Keratinocyte (primary cell): ENCODE measurements around the gene NUDT3. TPM values are rescaled to one million over a fixed set of nuclear protein-coding genes. Genes with fewer than 3 reads are reported as not detected.

ENCODE experiments used
- DNase-seq: peaks from one replicate; pipeline ENCODE4 v3.0.0-alpha.2; 2011; ENCODE audit warnings: low read depth, missing footprints, low spot score
- FAIRE-seq: peaks from 2 replicates; lab custom pipeline; 2011; peaks lifted over from hg19 to GRCh38; lab: Jason Lieb, UNC
- H2AFZ ChIP-seq: 2 replicates; pipeline ENCODE4 v1.6.0; 2012; ENCODE audit warnings: low read length, control low read depth, inconsistent platforms; ENCODE audit not compliant: control insufficient read depth
- H3K27ac ChIP-seq: 2 replicates; pipeline ENCODE4 v1.5.1; 2011; ENCODE audit warnings: low read length; ENCODE audit not compliant: control insufficient read depth, insufficient read depth
- H3K27me3 ChIP-seq: 3 replicates; pipeline ENCODE4 v1.6.0; 2011; ENCODE audit warnings: low read length; ENCODE audit not compliant: control insufficient read depth, insufficient read depth; ENCODE audit errors: extremely low read depth
- H3K36me3 ChIP-seq, 2 experiments: 2 replicates in 1 of 2; 3 replicates in 1 of 2; pipeline ENCODE4 v1.5.1; 2011; ENCODE audit warnings: low read length in 2 of 2, mild to moderate bottlenecking in 1 of 2; ENCODE audit not compliant: control insufficient read depth in 2 of 2, insufficient read depth in 2 of 2; ENCODE audit errors: extremely low read depth in 1 of 2
- H3K4me1 ChIP-seq: 3 replicates; pipeline ENCODE4 v1.5.1; 2011; ENCODE audit warnings: low read length; ENCODE audit not compliant: control insufficient read depth, insufficient read depth; ENCODE audit errors: extremely low read depth
- H3K4me2 ChIP-seq: 3 replicates; pipeline ENCODE4 v1.6.0; 2011; ENCODE audit warnings: low read depth, low read length; ENCODE audit not compliant: control insufficient read depth, insufficient read depth; ENCODE audit errors: extremely low read depth
- H3K4me3 ChIP-seq, 3 experiments: fragments of 200-600 bp in 1 of 3; sonication (generic) in 1 of 3; 2 replicates in 2 of 3; 3 replicates in 1 of 3; pipeline ENCODE4 v1.5.1; 2011 to 2016; ENCODE audit warnings: low read length in 3 of 3, mild to moderate bottlenecking in 3 of 3, control low read depth in 2 of 3, inconsistent platforms in 1 of 3, low read depth in 1 of 3, mixed read lengths in 1 of 3, mixed run types in 1 of 3, moderate library complexity in 1 of 3; ENCODE audit not compliant: control insufficient read depth in 2 of 3, insufficient read depth in 2 of 3; ENCODE audit errors: extremely low read depth in 1 of 3
- H3K79me2 ChIP-seq: 2 replicates; pipeline ENCODE4 v1.6.0; 2012; ENCODE audit warnings: low read length; ENCODE audit not compliant: control insufficient read depth, insufficient read depth
- H3K9ac ChIP-seq: 3 replicates; pipeline ENCODE4 v1.6.0; 2011; ENCODE audit warnings: low read length; ENCODE audit not compliant: control insufficient read depth, insufficient read depth; ENCODE audit errors: extremely low read depth
- H3K9me1 ChIP-seq: 3 replicates; pipeline ENCODE4 v1.6.0; 2011; ENCODE audit warnings: low read length; ENCODE audit not compliant: control insufficient read depth, insufficient read depth; ENCODE audit errors: extremely low read depth
- H3K9me3 ChIP-seq: 2 replicates; pipeline ENCODE4 v1.5.1; 2012; ENCODE audit warnings: low read depth, low read length; ENCODE audit not compliant: control insufficient read depth
- H4K20me1 ChIP-seq: 3 replicates; pipeline ENCODE4 v1.6.0; 2011; ENCODE audit warnings: low read length; ENCODE audit not compliant: control insufficient read depth, insufficient read depth; ENCODE audit errors: extremely low read depth
- EZH2 ChIP-seq: IDR thresholded peaks from one replicate; pipeline ENCODE4 v1.6.1; 2012; ENCODE audit warnings: inconsistent platforms, mild to moderate bottlenecking, low read length, moderate library complexity
- dilution Hi-C: fragments of 300-500 bp; cut with MboI; formaldehyde crosslinking; loops from one replicate; pipeline ENCODE4 v1.7.0; 2020; ENCODE audit warnings: low sequenced_read_pairs; ENCODE audit not compliant: extremely low pct_ligation_motif_present
- polyA plus RNA-seq, 5 experiments: library from polyadenylated mRNA; depleted of rRNA in 3 of 5; stranded (reverse) in 3 of 5; stranded (forward) in 1 of 5; unstranded in 1 of 5; fragments of >200 nt; gene quantifications; 1 replicate in 1 of 5; 2 replicates in 3 of 5; 3 replicates in 1 of 5; pipeline versions ENCODE4 v1.2.1 to v1.2.3, GENCODE V29; 2011 to 2012; ENCODE audit warnings: missing spikeins in 2 of 5, low read depth in 1 of 5, low replicate concordance in 1 of 5
- TF ChIP-seq, protein P1 (sequence below), 3 experiments: IDR thresholded peaks in 1 of 3; conservative IDR thresholded peaks in 1 of 3; optimal IDR thresholded peaks in 1 of 3; 2 replicates in 2 of 3; 3 replicates in 1 of 3; pipeline versions ENCODE3 to v1.5.1; 2011; ENCODE audit warnings: low read length in 3 of 3, mild to moderate bottlenecking in 3 of 3, moderate library complexity in 2 of 3, control low read depth in 1 of 3, inconsistent platforms in 1 of 3; ENCODE audit not compliant: insufficient read depth in 2 of 3; ENCODE audit errors: extremely low read depth in 1 of 3

The NUDT3 gene
- polyA plus RNA-seq, 1 donor (not counting 4 experiments of a cell fraction or from before 2014, with no cell fraction given): 16.5 TPM

DNA sequence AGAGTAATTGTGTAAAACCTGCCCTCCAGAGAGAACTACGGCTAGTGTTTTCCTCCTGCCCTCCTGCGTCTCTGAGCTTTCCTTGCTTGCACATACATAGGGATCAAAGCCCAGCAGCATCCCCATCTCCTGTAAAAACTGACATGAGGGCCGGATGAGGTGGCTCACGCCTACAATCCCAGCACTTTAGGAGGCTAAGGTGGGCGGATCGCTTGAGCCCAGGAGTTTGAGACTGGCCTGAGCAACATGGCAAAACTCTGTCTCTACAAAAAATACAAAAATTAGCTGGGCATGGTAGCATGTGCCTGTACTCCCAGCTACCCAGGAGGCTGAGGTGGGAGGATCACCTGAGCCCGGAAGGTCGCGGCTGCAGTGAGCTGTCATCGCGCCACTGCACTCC lies 103.3 kb downstream of the NUDT3 start:
- DNase-seq (no peak), FAIRE-seq (no peak)
- Histone ChIP-seq H3K4me1 (no peaks in the 10 kb centered on the region), H3K9me3 (no peaks in the 10 kb centered on the region), H3K36me3 (peaks cover 13 to 14% of the 10 kb centered on the region in 2 experiments), H3K4me2 (no peak overlapping the region), H3K27ac (no peak overlapping the region), H3K9ac (no peak overlapping the region), H3K79me2 (no peaks in the 10 kb centered on the region), H3K4me3 (no peak overlapping the region), H4K20me1 (no peaks in the 10 kb centered on the region), H2AFZ (no peak overlapping the region), H3K27me3 (no peaks in the 10 kb centered on the region), H3K9me1 (no peaks in the 10 kb centered on the region)
- no peak for TF ChIP-seq EZH2
- TF ChIP-seq, protein P1, sequence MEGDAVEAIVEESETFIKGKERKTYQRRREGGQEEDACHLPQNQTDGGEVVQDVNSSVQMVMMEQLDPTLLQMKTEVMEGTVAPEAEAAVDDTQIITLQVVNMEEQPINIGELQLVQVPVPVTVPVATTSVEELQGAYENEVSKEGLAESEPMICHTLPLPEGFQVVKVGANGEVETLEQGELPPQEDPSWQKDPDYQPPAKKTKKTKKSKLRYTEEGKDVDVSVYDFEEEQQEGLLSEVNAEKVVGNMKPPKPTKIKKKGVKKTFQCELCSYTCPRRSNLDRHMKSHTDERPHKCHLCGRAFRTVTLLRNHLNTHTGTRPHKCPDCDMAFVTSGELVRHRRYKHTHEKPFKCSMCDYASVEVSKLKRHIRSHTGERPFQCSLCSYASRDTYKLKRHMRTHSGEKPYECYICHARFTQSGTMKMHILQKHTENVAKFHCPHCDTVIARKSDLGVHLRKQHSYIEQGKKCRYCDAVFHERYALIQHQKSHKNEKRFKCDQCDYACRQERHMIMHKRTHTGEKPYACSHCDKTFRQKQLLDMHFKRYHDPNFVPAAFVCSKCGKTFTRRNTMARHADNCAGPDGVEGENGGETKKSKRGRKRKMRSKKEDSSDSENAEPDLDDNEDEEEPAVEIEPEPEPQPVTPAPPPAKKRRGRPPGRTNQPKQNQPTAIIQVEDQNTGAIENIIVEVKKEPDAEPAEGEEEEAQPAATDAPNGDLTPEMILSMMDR (optimal IDR thresholded peaks at IDR 0.05 in 1 of 3, IDR thresholded peaks at IDR 0.05 in 1 of 3, conservative IDR thresholded peaks at IDR 0.05 in 1 of 3; ENCODE audit: extremely low read depth in 1 of 3, insufficient read depth in 2 of 3, low read length in 3 of 3): no peak
- dilution Hi-C loops: no loop called here

DNA sequence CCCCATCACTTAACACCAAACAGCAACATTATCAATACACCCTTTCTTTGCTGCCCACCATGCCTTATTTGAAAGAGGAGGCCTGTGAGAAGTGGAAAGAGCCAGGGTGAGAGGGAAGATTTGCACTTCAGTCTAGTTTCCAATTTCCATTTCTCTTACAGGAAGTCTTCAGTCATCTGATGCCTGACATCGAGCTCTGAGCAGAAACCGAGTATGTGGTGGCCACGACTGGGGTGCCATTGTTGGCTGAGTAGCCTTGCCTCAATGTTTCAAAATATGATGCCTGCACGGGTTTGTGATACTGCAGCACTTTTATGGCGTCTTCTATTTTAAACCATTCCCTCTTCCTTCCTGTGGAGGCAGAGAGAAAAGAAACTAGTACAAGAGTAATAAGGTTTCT lies 103.9 kb downstream of the NUDT3 start:
- H3K9me3 ChIP-seq: no peaks in the 10 kb centered on the region
- no peak for TF ChIP-seq EZH2
- TF ChIP-seq, protein P1 (optimal IDR thresholded peaks at IDR 0.05 in 1 of 3, IDR thresholded peaks at IDR 0.05 in 1 of 3, conservative IDR thresholded peaks at IDR 0.05 in 1 of 3; ENCODE audit: extremely low read depth in 1 of 3, insufficient read depth in 2 of 3, low read length in 3 of 3): no peak
- no peak overlapping the region for H3K9ac ChIP-seq
- H3K27ac ChIP-seq: no peak overlapping the region
- dilution Hi-C loops: no loop called here
- H3K27me3 ChIP-seq: no peaks in the 10 kb centered on the region
- no peaks in the 10 kb centered on the region for H3K9me1 ChIP-seq
- H3K79me2 ChIP-seq: no peaks in the 10 kb centered on the region
- no peak for FAIRE-seq
- no peak overlapping the region for H3K4me3 ChIP-seq
- H3K4me1 ChIP-seq: no peaks in the 10 kb centered on the region
- no peak overlapping the region for H2AFZ ChIP-seq
- no peaks in the 10 kb centered on the region for H4K20me1 ChIP-seq
- no peak overlapping the region for H3K4me2 ChIP-seq
- DNase-seq: no peak
- peaks cover 14 to 18% of the 10 kb centered on the region in 2 experiments for H3K36me3 ChIP-seq
